Progenitor cell of endocrine pancreas (in vitro differentiated cells): ENCODE results near the gene DGKG. TPM values are rescaled to one million over a fixed set of nuclear protein-coding genes. Genes with fewer than 3 reads are reported as not detected.

Experiments used
- DNase-seq: peaks from one replicate; pipeline ENCODE4 v3.0.0; 2021; ENCODE audit warnings: low spot score; ENCODE audit not compliant: unreplicated experiment
- H3K27ac Mint-ChIP-seq: 2 replicates; pipeline ENCODE4 v1.8.0; 2021; ENCODE audit warnings: mild to moderate bottlenecking, moderate library complexity, mixed read lengths
- H3K27me3 Mint-ChIP-seq: 2 replicates; pipeline ENCODE4 v1.8.0; 2021; ENCODE audit warnings: mixed read lengths
- H3K36me3 Mint-ChIP-seq: 2 replicates; pipeline ENCODE4 v1.8.0; 2022; ENCODE audit warnings: mixed read lengths; ENCODE audit not compliant: insufficient read depth
- H3K4me1 Mint-ChIP-seq: 2 replicates; pipeline ENCODE4 v1.8.0; 2021; ENCODE audit warnings: low read depth, mixed read lengths
- H3K4me3 Mint-ChIP-seq: 2 replicates; pipeline ENCODE4 v1.8.0; 2021; ENCODE audit warnings: low read depth, mild to moderate bottlenecking, moderate library complexity, mixed read lengths
- H3K9me3 Mint-ChIP-seq: 2 replicates; pipeline ENCODE4 v1.8.0; 2021; ENCODE audit warnings: low read depth, mixed read lengths
- total RNA-seq: library from RNA; stranded (reverse); gene quantifications from 2 replicates; pipeline ENCODE4 v1.2.1, GENCODE V29; 2021
- TF ChIP-seq, protein P1 (sequence below): fragments of 200-600 bp; sonication (generic); IDR thresholded peaks from one replicate; pipeline ENCODE4 v1.5.0; 2021; ENCODE audit warnings: antibody characterized with exemption, mild to moderate bottlenecking; ENCODE audit not compliant: unreplicated experiment

Gene DGKG
- total RNA-seq, 1 donor from 2014 or later: 0.17 TPM

DNA sequence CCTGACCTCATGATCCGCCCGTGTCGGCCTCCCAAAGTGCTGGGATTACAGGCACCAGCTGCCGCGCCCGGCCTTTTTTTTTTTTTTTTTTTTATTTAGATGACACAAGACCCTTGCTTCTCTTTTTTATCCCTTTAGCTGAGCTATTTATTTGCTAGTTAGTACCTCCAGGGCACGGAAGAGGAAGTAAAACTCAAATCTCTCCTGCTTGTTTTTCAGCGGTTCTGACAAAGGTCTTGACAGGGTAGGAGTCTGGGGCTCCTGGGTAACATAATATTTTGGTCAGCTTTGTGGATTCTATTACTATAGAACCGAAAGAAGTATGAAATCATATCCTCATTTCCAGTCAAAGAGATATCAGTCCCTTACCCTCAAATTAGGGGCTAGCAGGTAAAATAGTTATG is 209.1 kb downstream of the DGKG start:
- no peaks in the 10 kb centered on the region for H3K9me3 Mint-ChIP-seq
- H3K27me3 Mint-ChIP-seq: peaks cover 9% of the 10 kb centered on the region
- H3K4me3 Mint-ChIP-seq: no peak overlapping the region
- H3K36me3 Mint-ChIP-seq: no peaks in the 10 kb centered on the region
- no peak for DNase-seq
- TF ChIP-seq, protein P1, sequence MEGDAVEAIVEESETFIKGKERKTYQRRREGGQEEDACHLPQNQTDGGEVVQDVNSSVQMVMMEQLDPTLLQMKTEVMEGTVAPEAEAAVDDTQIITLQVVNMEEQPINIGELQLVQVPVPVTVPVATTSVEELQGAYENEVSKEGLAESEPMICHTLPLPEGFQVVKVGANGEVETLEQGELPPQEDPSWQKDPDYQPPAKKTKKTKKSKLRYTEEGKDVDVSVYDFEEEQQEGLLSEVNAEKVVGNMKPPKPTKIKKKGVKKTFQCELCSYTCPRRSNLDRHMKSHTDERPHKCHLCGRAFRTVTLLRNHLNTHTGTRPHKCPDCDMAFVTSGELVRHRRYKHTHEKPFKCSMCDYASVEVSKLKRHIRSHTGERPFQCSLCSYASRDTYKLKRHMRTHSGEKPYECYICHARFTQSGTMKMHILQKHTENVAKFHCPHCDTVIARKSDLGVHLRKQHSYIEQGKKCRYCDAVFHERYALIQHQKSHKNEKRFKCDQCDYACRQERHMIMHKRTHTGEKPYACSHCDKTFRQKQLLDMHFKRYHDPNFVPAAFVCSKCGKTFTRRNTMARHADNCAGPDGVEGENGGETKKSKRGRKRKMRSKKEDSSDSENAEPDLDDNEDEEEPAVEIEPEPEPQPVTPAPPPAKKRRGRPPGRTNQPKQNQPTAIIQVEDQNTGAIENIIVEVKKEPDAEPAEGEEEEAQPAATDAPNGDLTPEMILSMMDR: no peak
- no peak overlapping the region for H3K27ac Mint-ChIP-seq
- no peaks in the 10 kb centered on the region for H3K4me1 Mint-ChIP-seq

DNA sequence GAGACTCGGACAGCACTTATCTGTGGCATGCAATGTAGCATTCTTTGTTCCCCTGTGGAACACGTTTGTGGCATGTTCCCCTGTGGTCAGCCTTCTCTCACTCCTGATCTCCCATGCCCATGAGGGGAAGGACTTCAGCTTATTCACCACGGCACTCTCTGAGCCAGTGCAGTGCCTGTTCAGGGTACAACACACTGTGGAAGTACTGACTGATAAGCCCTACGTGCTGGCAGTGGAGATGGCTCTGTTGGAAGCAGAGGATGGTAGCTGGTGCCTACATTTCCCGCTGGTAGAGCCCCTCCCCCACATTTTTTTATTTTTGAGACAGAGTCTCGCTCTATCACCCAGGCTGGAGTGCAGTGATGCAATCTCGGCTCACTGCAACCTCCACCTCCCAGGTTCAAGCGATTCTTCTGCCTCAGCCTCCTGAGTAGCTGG is 209.7 kb downstream of the DGKG start:
- Mint-ChIP-seq H3K27me3 (peaks cover 9% of the 10 kb centered on the region), H3K4me1 (no peaks in the 10 kb centered on the region), H3K9me3 (no peaks in the 10 kb centered on the region), H3K36me3 (no peaks in the 10 kb centered on the region), H3K4me3 (no peak overlapping the region), H3K27ac (no peak overlapping the region)
- DNase-seq: no peak
- TF ChIP-seq, protein P1: no peak

DNA sequence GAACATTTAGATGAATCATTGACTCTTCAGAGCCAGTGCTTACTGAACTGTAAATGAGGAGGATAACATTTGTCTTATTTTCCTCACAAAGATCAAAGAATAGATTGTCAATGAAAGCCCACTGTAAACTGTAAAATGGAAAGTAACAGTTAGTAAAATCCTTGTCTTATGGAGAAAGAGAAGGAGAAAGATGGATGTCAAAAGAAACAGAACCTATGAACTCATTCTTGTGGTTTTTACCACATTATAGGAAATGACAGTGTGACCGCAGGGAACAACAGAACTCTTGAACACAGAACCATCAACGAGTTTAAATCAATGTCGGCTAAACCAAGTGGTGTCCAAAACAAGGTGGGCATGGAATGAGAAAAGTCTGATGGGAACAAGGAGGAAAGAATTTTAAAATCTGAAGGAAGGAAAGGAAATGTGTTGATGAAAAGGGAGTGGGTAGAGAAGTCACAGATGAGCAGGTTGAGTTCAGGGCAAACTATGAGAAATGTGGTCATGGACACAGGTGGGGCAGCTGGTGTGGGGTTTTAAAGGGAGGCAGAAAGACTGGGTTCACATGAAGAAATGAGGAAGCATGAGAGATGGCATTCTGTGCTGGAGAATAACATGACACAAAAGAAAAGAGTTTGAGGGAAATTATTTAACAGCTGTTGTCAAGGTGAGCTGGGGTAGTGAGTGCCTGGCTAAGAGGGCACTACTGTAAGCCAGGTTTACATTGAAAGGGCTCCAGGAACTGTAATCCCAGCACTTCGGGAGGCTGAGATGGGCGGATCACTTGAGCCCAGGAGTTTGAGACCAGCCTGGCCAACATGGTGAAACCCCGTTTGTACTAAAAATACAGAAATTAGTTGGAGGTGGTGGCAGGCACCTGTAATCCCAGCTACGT is 210.7 kb downstream of the DGKG start:
- no peaks in the 10 kb centered on the region for H3K4me1 Mint-ChIP-seq
- H3K27me3 Mint-ChIP-seq: peaks cover 9% of the 10 kb centered on the region
- H3K36me3 Mint-ChIP-seq: no peaks in the 10 kb centered on the region
- TF ChIP-seq, protein P1: no peak
- H3K4me3 Mint-ChIP-seq: no peak overlapping the region
- no peak for DNase-seq
- H3K9me3 Mint-ChIP-seq: no peaks in the 10 kb centered on the region
- H3K27ac Mint-ChIP-seq: no peak overlapping the region

DNA sequence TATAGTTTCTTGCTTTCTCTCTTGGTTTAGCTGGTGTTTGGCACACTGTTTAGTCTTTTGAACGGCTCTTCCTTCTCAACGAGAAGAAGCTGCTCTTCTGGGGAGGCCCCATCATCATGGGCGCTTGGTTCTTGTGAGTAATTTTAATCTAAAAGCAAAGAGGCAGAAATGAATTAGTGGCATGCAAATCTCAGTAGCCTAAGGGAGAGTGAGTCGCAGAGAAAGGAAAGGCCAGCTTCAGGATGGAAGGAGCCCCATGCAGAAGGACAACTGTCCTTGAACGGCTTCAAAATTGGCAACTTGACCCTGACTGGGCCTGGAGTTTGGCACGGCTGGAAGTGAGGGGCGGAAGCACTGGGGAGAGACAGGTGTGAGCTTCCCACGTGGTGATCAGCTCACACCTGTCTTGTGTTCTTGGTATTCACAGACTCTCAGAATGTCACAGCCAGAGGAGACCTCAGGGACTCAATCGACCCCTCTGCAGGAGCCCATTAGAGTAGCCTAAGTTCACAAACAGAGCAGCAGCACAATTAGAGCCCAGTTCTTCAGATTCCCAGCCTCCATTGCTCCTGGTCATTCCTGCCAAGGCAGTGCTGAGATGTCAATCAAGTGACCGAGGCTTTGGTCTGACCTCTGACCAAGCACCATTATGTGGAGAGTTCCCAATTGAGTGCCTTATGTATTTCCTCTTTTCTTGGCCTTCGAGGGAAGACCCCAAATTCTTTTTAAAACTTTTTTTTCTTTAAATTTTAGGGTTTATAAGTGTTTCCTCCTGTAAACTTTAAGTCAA is 211.8 kb downstream of the DGKG start:
- H3K27me3 Mint-ChIP-seq: peaks cover 9% of the 10 kb centered on the region
- H3K4me1 Mint-ChIP-seq: no peaks in the 10 kb centered on the region
- H3K36me3 Mint-ChIP-seq: no peaks in the 10 kb centered on the region
- no peak overlapping the region for H3K27ac Mint-ChIP-seq
- no peak for DNase-seq
- TF ChIP-seq, protein P1: no peak
- no peaks in the 10 kb centered on the region for H3K9me3 Mint-ChIP-seq
- no peak overlapping the region for H3K4me3 Mint-ChIP-seq

DNA sequence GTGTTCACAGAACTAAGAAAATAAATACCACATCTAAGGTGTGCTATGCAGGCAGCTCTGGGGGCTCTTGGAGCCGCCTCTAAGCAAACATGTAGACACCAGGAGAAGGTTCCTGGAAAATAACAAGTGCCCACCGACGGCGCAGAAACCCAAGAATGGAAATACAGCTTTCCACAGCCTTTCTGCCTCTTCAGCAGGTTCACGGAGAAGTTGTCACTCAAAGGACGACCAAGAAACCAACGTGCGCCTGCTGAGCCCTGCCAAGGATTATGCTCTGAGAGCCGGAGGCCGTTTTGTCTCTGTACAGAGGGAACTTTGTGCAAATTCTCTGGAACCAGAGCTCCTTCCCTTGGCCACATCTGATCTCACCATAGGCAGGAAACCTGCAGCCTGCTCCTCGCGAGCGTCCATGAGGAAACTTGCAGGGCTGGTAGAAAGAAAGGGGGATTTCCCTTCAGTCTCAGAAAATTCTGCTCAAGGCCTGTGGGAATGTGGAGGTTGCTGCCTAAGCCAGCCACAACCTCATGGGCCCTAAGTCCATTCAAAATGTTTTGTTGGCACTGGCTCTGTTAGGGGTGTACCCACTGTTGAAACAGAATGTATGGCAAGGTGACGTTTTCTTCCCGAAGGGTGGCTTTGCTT is 212.6 kb downstream of the DGKG start:
- no peaks in the 10 kb centered on the region for H3K9me3 Mint-ChIP-seq
- no peak overlapping the region for H3K27ac Mint-ChIP-seq
- TF ChIP-seq, protein P1: no peak
- H3K4me1 Mint-ChIP-seq: no peaks in the 10 kb centered on the region
- DNase-seq: no peak
- H3K27me3 Mint-ChIP-seq: peaks cover 9% of the 10 kb centered on the region
- no peaks in the 10 kb centered on the region for H3K36me3 Mint-ChIP-seq
- H3K4me3 Mint-ChIP-seq: no peak overlapping the region
